Kidney capillary endothelial cell (primary cell): Measurements from ENCODE around the gene SLC6A20.

Experiments used
- DNase-seq: peaks from one replicate; pipeline ENCODE4 v3.0.0-alpha.2; 2018; ENCODE audit warnings: low spot score

The SLC6A20 gene

GRCh38 chr3:45719655-45720487 is 76.5 kb downstream of the SLC6A20 start:
- no peak for DNase-seq

DNA sequence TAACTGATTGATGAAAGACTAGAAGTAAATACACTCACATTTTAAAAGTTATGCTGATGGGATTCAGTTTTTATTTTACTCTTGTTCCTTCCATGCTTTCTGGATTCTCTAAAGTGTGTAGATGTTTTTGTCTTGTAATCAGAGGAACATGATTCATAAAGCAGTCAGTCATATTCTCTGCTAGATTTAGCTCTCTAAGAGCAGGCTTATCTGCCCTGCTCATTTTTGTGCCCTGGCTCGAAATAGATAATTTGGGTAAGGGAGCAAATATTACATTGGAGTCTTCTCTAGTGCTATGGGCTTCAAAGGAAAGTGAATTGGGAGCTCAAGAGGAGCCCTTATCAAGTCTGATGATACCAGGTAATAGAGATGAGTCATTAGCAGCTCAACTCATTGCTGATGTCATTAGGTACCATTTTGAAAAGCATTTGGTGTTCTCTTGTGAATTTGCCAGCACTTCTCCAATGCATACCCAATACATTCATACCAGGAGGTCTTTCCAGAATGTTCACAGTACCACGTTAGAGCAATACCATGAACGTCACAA is 79.5 kb downstream of the SLC6A20 start:
- no peak for DNase-seq

GRCh38 chr3:45715945-45716344 is 80.4 kb downstream of the SLC6A20 start:
- DNase-seq: no peak

DNA sequence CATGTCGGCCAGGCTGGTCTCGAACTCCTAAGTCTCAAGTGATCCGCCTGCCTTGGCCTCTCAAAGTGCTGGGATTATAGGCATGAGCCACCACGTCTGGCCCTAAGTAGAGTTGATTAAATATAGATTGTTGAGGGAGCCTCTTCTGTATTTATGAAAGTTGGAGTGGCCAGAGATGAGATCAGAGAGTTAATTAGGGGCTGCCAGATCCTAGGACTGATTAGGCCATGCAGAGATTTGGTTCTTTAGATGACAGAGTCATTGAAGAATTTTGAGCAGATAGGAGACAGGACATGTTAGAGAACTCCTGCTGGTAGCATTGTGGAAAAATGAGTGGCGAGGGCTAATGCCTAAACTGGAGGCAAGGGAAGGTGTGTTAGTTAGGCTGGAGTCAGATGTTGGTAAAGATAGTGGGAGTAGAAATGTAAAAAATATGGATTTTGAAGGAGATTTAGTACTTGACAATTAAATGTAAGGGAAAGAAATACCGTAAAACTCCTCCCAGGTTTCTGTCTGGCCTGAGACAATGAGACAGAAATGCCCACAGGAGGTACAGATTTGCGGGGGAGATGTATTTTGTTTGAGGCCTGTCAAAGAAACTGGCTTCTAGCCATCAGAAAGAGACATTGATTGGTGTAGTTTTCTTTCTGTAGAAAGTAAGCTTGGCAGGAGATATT is 83.8 kb downstream of the SLC6A20 start:
- no peak for DNase-seq

DNA sequence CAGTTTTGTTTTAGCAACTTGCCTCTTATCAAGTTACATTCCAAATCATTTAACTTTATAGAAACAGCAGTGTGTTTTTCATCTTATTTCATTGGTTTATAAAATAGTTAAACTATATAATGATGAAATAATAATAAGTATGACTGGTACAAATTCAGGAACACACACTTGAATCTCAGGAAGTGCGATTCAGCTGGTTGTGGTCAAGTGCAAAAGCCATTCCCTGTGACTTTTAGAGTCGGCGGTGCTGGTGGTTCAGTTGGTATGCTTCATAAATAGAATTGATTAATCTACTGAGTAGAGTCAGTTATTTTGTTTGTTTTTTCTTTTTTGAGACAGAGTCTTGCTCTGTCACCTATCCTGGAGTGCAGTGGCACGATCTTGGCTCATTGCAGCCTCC is 84.4 kb downstream of the SLC6A20 start:
- DNase-seq: no peak

GRCh38 chr3:45705839-45706808 is 90.2 kb downstream of the SLC6A20 start:
- no peak for DNase-seq
